ENCODE measurements around the gene OTOF. TPM values are rescaled to one million over a fixed set of nuclear protein-coding genes. Genes with fewer than 3 reads are reported as not detected.

Gene OTOF
- total RNA-seq, 1 donor from 2014 or later: 0.47 TPM

DNA sequence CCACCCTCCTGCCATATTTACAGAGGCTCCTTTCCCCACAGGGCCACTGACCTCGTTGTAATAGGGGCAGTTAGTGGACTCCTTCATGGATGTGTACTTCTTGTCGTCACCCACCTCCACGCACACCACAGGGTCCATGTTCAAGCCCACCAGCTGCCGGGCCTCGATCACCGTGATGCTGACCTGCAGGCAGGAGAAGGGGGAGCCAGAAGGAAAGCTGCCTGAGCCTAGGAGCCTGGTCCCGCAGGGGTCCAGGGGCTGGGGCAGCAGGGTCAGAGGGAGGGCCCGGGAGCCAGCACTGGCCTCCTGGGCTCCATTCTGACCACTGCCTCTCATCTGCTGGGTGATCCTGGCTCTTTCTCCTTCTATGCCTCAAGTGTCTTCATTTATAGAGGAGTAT is 17.0 kb upstream of the OTOF start:
- no peak for TF ChIP-seq CTCF (IDR thresholded peaks at IDR 0.05; ENCODE audit: partially characterized antibody, unreplicated experiment)
- Mint-ChIP-seq H3K4me3 (ENCODE audit: unreplicated experiment) (no peak overlapping the region), H3K4me1 (ENCODE audit: low read depth, unreplicated experiment) (peaks cover 3% of the 10 kb centered on the region), H3K27me3 (ENCODE audit: unreplicated experiment) (peaks cover 1% of the 10 kb centered on the region), H3K27ac (ENCODE audit: unreplicated experiment) (no peak overlapping the region), H3K36me3 (ENCODE audit: unreplicated experiment) (no peaks in the 10 kb centered on the region), H3K9me3 (ENCODE audit: unreplicated experiment) (peaks cover 2% of the 10 kb centered on the region)
- no peak for DNase-seq

GRCh38 chr2:26494199-26494598 is 16.3 kb upstream of the OTOF start:
- H3K27ac Mint-ChIP-seq (ENCODE audit: unreplicated experiment): no peak overlapping the region
- H3K36me3 Mint-ChIP-seq (ENCODE audit: unreplicated experiment): no peaks in the 10 kb centered on the region
- no peak overlapping the region for H3K4me3 Mint-ChIP-seq (ENCODE audit: unreplicated experiment)

DNA sequence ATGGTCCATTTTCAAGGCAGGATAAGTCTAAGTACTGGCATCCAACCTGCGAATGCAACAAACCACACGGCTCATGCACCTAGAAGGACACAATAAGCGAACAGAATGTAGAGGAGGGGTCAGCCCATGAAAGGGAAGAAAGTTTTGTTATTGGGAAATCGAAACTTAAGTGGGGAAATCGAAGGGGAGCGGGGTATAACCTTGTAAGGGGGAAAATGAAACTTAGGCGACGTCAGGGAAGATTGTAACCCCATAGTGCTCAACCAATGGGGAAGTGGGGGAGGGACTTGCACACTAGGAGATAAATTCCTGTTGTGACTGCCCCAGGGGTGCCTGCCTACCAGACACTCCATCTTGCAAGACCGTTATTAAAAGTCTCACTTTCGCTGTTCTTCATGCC is 15.6 kb upstream of the OTOF start:
- DNase-seq: no peak
- H3K36me3 Mint-ChIP-seq (ENCODE audit: unreplicated experiment): no peaks in the 10 kb centered on the region
- no peak overlapping the region for H3K27ac Mint-ChIP-seq (ENCODE audit: unreplicated experiment)
- no peak for TF ChIP-seq CTCF (IDR thresholded peaks at IDR 0.05; ENCODE audit: partially characterized antibody, unreplicated experiment)
- H3K4me3 Mint-ChIP-seq (ENCODE audit: unreplicated experiment): no peak overlapping the region
- peaks cover 1% of the 10 kb centered on the region for H3K27me3 Mint-ChIP-seq (ENCODE audit: unreplicated experiment)
- H3K4me1 Mint-ChIP-seq (ENCODE audit: low read depth, unreplicated experiment): no peaks in the 10 kb centered on the region
- peaks cover 2% of the 10 kb centered on the region for H3K9me3 Mint-ChIP-seq (ENCODE audit: unreplicated experiment)

More at GRCh38 chr2:26494199-26494598, 16.3 kb upstream of the OTOF start:
- DNase-seq: no peak
- no peak for TF ChIP-seq CTCF (IDR thresholded peaks at IDR 0.05; ENCODE audit: partially characterized antibody, unreplicated experiment)
- peaks cover 2% of the 10 kb centered on the region for H3K9me3 Mint-ChIP-seq (ENCODE audit: unreplicated experiment)
- peaks cover 3% of the 10 kb centered on the region for H3K4me1 Mint-ChIP-seq (ENCODE audit: low read depth, unreplicated experiment)
- peaks cover 1% of the 10 kb centered on the region for H3K27me3 Mint-ChIP-seq (ENCODE audit: unreplicated experiment)

GRCh38 chr2:26492749-26493515 is 15.0 kb upstream of the OTOF start:
- Mint-ChIP-seq H3K4me1 (ENCODE audit: low read depth, unreplicated experiment) (no peaks in the 10 kb centered on the region), H3K4me3 (ENCODE audit: unreplicated experiment) (no peak overlapping the region), H3K27me3 (ENCODE audit: unreplicated experiment) (peaks cover 2% of the 10 kb centered on the region), H3K9me3 (ENCODE audit: unreplicated experiment) (peaks cover 2% of the 10 kb centered on the region), H3K36me3 (ENCODE audit: unreplicated experiment) (no peaks in the 10 kb centered on the region), H3K27ac (ENCODE audit: unreplicated experiment) (no peak overlapping the region)
- DNase-seq: no peak
- no peak for TF ChIP-seq CTCF (IDR thresholded peaks at IDR 0.05; ENCODE audit: partially characterized antibody, unreplicated experiment)

GRCh38 chr2:26491563-26492167 is 13.7 kb upstream of the OTOF start:
- DNase-seq: no peak
- H3K9me3 Mint-ChIP-seq (ENCODE audit: unreplicated experiment): peaks cover 3% of the 10 kb centered on the region
- H3K4me3 Mint-ChIP-seq (ENCODE audit: unreplicated experiment): no peak overlapping the region
- TF ChIP-seq CTCF (IDR thresholded peaks at IDR 0.05; ENCODE audit: partially characterized antibody, unreplicated experiment): no peak
- H3K36me3 Mint-ChIP-seq (ENCODE audit: unreplicated experiment): no peaks in the 10 kb centered on the region
- H3K27ac Mint-ChIP-seq (ENCODE audit: unreplicated experiment): no peak overlapping the region
- H3K4me1 Mint-ChIP-seq (ENCODE audit: low read depth, unreplicated experiment): no peaks in the 10 kb centered on the region
- H3K27me3 Mint-ChIP-seq (ENCODE audit: unreplicated experiment): peaks cover 5% of the 10 kb centered on the region

Data from glutamatergic neuron (in vitro differentiated cells).